Tongue (tissue), 3 donors: ENCODE measurements around the gene CDH13. TPM values are rescaled to one million over a fixed set of nuclear protein-coding genes. Genes with fewer than 3 reads are reported as not detected.

Experiments
- DNase-seq: peaks from one replicate; pipeline ENCODE4 v3.0.0-alpha.2; 2015
- small RNA-seq: library from RNA; depleted of rRNA; stranded (forward); fragments of <200 nt; gene quantifications from one replicate; pipeline ENCODE3, GENCODE V24; 2014; ENCODE audit warnings: low replicate concordance
- total RNA-seq: library from RNA; depleted of rRNA; stranded (reverse); fragments of >200 nt; gene quantifications from one replicate; pipeline ENCODE4 v1.2.3, GENCODE V29; 2014

The CDH13 gene
- total RNA-seq, 1 donor from 2014 or later, result 106 TPM

DNA sequence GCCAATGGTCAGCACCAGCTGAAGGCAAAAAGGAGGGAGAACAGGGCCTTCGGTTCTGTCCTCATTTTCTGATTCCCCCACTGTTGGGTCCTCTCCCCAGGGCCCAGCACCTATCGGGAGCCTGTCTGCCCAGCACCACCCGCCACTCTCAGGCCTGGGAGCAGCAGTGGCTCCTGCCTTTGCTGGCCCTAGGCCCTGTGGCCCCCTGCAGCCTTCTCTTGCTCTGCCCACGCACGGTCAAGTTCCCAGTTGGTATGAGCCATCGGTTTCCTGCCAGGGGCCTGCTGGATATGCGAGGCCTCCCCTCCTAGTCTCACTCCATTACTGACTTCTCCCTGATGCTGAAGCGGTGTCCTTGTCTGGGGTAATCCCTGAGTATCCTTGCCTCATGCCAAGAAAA is 1218.5 kb downstream of the CDH13 start:
- no peak for DNase-seq

DNA sequence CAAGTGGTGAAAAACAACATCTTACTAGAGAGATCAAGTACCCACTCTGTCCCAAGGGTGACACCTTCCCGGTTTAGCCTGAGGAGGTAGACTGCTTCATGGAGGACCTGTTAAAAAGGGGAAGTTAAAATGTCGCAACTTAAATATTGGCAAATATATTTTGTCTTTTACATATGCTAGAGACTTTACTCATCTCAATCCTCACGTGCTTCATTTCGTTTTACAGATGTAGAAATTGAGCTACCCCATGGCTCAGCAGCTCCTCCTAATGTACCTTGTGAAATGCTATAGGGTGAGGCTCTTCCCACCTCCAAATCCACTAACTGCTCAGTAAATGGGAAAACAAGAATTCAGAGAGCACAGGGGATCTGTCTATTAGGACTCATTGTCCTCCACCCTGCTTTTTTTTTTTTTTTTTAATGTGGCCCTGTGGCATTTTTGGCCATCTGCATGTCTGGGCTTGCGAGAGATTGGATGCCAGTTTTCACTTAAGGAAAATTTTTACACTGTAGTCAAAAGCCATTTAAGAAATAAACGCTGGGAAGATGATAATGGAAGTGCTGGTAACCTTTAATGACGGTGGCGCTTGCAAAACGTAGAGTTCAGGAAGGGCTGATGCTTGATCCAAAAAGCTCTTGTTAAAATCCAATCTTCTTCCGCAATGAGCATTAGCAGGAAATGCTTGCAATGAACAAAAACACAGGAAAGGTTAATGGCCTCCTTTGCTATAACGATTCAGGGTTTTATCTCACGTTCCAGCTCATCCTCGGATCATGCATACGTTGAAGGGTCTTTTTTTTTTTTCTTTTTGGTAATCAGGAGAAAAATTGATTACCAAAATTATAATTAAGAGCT is 1220.8 kb downstream of the CDH13 start:
- DNase-seq, result no peak

DNA sequence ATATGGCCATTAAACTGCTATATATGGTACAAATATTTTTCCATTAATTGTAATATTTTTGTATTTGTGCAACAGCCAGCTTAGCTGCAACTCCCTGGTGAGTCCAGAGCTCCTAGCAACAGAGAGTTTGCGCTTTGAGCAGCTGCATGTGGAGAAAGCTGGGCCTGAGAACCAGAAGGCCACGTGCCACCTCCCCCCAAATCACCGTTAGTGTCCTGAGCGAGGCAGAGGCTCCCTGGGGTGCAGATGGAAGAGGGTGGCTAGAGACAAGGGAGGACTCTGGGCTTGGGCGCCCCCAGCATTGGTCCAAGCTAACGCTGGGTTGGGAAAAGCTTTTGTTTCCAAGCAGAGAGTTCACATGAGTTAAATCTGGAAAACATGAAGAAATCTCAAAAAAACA is 1222.7 kb downstream of the CDH13 start:
- peak; percentile 54 for DNase-seq

Small RNA genes lying within 50 kb of the gene (small RNA-seq; reads per million reads assigned to genes)
- not detected for gene AC099506.2
- gene MIR3182, result not detected
- gene MIR8058, result not detected
